ENCODE measurements around the gene IHH.

IHH gene

DNA sequence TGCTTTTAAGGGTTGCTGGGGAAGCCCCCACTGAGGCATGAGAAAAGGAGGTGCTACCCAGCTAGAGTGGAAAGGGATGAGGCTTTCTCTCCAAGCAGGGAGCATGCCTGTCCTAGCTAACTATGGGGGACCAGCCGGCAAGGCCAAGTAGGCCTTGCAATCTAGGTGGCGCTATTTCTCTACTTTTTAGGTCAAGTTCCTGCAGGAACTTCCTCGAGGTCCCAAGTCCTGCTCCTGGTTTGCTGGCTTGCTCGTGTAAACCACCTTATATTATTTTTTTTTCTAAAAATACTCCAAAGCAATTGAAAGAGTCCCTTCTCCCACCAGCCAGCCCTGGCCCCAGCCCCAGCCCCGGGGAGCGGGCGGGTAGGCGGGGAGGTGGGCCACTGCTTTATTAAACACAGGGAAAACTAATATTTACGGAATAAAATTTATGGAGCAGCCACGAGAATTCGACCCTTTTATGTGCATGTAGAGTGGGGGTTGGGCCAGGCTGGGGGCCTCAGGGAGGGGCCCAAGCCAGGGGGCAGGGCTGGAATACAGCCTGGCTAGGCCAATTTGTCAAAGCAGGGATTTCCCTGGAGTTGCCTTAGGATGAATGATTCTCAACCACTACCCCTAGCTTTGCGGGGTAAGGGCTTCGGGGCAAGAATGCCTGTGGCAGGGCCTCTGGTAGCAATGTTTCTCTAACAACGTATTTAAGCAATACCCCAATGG, 12.8 kb upstream of the IHH start:
- peak; percentile 43 for DNase-seq

- no peak for DNase-seq
These were observed 12.1 kb upstream of the IHH start for GRCh38 chr2:219072741-219073250.

GRCh38 chr2:219071131-219071816, 10.6 kb upstream of the IHH start:
- DNase-seq = no peak

DNA sequence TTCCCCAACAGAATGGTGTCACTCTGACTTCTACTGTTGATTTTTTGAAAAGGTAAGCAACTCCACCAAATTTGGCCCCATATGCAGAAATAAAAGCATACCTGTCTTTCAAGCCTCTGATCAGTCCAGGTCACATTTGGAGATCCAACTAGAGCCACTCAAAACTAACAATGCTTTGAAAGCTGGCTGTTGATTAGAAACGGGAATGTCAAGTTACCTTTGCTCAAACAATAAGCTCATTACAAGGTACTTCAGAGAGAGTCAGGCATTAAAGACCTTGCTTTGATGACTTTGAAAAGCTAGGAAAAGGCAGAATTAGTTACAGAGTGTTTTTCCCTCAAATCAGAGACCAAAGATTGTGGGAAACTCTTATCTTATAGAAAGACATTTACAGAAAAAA, 4.8 kb upstream of the IHH start:
- DNase-seq = no peak

DNA sequence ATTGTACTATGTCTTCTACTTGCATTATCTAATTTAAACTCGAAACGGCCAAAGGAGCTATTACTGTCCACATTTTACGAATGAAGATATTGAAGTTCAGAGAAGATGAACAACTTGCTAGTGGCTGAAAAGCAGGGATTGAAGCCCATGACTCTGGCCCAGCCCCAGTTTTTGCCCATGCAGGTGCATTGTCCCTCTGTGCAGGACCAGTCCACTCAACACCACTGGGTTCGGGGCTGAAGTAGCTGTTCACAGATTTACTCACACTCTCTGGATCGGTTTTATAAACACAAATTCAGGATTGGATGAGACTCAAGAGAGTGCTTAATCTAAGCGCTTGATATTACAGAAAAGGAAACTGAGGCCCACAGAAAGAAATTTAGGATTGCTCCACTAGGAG, 1.4 kb upstream of the IHH start:
- no peak for DNase-seq

- DNase-seq = no peak
These were observed 717 bp downstream of the IHH start for GRCh38 chr2:219059725-219060682.

GRCh38 chr2:219059375-219059724, 1.4 kb downstream of the IHH start:
- DNase-seq = no peak

GRCh38 chr2:219058541-219059374, 2.0 kb downstream of the IHH start:
- DNase-seq = no peak

DNA sequence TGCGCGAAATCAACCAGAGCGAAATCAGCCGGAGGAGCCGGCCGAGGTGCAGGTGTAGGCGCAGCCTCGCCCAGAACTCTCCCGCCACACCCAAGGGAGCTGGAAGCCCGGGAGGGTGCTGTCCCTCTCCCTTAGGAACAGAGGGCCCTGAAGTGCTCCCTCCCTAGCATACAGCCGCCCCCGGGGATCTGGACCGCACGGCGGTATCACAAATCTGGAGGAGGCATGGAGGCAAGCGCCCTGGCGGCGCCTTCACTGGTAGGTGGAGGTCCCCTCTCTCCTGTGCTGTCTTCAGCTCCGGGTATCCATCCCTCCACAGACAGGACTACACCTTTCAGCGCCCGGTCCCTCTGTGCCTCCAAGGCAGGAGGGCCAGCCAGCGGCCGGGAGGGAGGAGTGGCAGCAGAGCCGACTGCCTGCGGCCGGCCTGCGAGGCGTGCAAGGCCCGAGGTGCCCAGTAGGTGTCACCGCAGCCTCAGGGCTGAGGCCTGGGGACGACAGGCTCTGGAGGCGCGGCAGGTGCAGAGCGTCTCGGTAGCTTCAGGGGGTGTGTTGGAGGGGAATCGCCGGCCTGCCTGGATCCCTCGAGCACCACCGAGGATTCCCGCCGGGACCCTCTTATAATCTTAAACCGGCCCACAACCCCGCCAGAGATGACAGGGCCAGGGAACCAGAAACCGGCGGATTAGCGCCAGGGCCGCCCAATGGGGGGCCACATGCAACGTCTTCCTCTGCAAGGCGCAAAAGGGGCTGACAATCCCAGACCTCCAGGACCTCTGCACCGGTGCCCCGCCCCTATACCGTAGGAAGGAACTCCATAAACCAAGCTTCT, 2.8 kb downstream of the IHH start:
- DNase-seq = peak; percentile 80

GRCh38 chr2:219056896-219057708, 3.6 kb downstream of the IHH start:
- no peak for DNase-seq

DNA sequence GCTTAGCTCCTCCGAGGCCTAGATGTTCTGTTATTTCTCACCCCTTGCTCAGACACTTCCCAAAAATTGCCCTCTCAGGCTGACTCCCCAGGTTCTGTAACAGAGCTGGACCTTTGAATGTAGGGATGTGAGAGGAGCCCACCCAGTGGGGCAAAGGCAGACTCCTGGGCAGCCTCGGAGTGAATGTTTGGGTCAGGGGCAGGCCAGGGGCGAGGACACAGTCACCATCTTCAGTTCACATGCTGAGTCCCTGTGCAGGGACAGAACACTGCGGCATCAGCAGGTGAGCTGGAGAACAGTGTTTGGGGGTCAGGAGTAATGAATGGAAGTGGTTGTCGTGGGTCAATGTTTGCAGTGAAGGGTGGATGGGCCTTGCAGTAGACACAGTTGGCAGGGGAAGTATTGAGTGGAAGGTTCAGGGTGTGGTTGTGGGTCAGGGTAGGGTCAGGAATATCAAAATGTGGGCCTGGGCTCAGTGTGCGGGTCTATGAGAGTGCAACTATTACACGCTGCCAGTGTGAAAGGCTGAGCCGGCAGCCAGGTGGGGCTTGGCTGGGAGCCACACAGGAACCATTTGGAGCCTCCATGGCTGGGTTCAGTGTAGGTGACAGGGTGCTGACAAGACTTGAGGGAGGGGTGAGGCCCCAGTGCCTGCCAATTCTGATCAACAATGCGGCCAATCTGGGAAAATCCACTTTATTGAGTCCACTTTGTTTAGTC, 4.4 kb downstream of the IHH start:
- no peak for DNase-seq

DNA sequence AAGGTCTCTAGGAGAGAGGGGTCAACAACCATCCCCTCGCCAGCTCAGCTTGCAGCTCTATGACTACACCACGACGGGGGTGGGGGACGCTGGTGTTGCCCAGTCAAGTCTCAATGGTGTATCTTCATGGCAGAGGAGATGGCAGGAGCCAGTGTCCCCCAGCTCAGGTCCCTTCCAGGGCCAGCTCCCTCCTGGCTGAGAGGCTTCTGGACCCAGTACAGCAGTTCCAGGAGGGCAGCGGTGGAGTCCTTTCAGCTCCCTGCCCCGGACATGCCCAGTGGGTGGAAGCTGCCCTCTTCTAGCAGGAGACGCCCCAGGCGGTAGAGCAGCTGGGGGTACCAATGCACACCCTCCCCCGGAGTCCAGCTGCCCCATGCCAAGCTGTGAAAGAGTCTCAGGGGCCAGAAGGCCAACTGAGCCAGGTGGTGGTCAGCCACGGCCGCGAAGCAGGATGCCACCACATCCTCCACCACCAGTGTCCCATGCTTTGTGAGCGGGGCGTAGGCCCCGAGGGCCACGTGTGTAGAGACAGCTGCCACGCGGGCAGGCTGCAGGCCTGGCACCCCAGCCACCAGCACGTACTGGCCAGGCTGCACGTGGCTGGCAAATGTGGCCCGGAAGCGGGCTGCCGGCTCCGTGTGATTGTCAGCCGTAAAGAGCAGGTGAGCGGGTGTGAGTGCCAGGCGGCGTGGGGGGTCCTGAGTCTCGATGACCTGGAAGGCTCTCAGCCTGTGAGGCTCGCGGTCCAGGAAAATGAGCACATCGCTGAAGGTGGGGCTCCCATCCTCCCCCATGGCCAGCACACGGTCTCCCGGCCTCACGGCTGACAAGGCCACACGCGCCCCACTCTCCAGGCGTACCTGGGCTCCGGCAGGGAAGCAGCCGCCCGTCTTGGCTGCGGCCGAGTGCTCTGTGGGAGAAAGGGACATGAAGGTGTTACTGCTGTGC, 5.5 kb downstream of the IHH start:
- DNase-seq = no peak

DNA sequence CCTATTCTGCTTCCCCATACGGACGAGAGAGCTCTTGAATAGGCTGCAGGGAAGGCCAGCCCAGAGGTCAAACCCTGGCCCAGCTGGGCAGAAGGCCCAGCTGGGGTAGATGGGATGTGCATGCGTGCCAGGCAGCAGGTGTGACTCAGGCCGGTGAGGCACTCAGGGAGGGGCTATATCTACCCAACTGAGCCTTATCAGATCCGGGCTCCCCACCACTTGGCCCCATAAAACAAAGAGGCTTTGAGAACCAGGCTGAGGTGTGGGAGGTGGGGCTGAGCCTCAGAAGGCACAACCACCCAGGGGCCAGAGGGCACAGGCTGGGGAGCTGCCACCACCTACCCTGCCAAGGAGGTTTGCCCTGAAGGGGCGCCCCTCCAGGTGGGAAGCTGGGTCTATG, 11.4 kb downstream of the IHH start:
- no peak for DNase-seq

DNA sequence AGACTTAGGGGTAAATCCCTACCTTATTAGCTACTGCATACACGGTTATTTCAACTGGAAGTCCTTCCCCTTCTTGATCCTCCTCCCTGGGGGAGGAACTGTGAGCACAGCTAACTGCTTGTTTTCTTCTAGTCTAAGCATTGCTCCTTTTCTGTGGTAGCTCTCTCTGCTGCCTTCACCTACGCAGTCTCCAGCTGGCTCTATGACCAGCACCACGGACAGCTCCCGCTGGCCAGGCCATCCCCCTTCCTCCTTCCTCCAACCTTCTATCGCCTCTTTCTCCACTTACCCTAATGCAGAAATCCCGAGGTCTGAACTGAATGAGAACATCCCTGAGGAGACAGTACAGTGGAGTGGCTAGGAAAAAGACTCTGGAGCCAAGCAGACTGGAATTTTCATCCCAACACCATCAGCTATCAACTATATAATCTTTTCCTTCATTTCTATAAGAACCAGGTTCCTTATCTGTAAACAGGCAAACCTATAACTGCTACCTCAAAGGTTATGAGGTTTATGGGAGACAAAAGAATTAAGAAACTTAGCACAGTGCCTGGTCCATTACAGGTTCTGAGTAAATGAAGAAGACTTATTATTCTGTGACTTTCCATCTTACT, 14.7 kb downstream of the IHH start:
- DNase-seq = peak; percentile 50

DNA sequence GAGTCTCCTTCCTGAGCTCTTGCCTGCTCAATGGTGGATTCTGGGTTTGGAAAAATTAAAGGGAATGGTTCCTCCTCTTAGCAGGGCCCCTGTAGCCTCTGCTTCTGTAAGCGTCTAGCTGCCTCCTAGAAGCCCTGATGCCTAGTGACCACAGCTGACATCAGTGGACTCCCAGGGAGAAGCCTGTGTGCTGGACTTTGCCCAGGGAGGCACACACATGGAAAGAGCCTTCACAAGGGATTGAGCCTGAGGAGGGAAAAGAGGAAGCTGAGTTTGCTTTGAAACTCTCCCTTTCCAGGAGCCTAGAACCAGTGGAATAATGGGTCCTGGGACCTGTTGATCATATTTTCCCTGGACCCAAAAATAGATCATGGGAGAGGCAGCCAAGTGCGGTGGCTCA, 18.0 kb downstream of the IHH start:
- DNase-seq = no peak

- no peak for DNase-seq
These were observed 18.6 kb downstream of the IHH start for GRCh38 chr2:219042157-219042556.

- DNase-seq = no peak
These were observed 19.5 kb downstream of the IHH start, which contains the start of gene CFAP65 for GRCh38 chr2:219041252-219041651. CFAP65 (minus strand) TSS chr2:219041516; CDS start chr2:219039048, 2,468 bp downstream.

DNA sequence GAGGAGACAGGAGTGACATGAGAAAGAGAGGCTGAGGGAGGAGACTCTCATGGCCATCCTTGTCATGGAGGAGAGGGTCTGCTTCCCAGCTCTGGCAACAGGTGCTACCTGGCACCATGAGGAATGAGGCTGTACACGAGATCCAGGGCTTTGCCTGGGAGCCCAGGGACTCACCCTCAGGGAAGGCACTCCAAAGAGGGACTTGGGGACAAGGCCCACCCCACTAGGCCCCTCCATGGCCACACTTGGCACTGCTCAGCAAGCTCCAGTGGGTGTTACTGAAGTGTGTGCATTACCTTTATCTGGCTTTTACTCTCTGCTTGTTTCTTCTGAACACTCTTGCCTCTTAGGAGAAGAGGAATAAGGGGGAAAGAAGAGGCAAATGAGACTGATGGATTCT, 22.1 kb downstream of the IHH start:
- no peak for DNase-seq
